Thoracic aorta (tissue), 2 donors: ENCODE results near the gene ZFAND3. TPM values are rescaled to one million over a fixed set of nuclear protein-coding genes. Genes with fewer than 3 reads are reported as not detected.

Experiments used
- ATAC-seq: fragments of 150-250 bp; one replicate; pipeline ENCODE4 v1.8.0; 2017; ENCODE audit warnings: low read depth; ENCODE audit not compliant: insufficient number of reproducible peaks, low FRiP score
- DNase-seq: peaks from one replicate; pipeline ENCODE4 v3.0.0-alpha.2; 2020; ENCODE audit warnings: low spot score
- H3K27ac ChIP-seq, 2 donors: fragments of 200-600 bp; sonication (generic); 1 replicate in 1 of 2; 2 replicates in 1 of 2; pipeline ENCODE4 v1.5.1; 2016; ENCODE audit warnings: mild to moderate bottlenecking in 2 of 2, moderate library complexity in 2 of 2
- H3K27me3 ChIP-seq: fragments of 200-600 bp; sonication (generic); replicated peaks from 2 replicates; pipeline ENCODE4 v1.6.0; 2016; ENCODE audit warnings: mild to moderate bottlenecking; ENCODE audit not compliant: insufficient read depth
- H3K36me3 ChIP-seq: fragments of 200-600 bp; sonication (generic); one replicate; pipeline ENCODE4 v1.5.1; 2016
- H3K4me1 ChIP-seq, 2 donors: fragments of 200-600 bp; sonication (generic); 1 replicate in 1 of 2; 2 replicates in 1 of 2; pipeline versions ENCODE4 v1.5.1 to v1.6.0; 2016; ENCODE audit warnings: low read depth in 2 of 2, mild to moderate bottlenecking in 1 of 2; ENCODE audit not compliant: control insufficient read depth in 1 of 2
- H3K4me3 ChIP-seq: fragments of 200-600 bp; sonication (generic); 2 replicates; pipeline ENCODE4 v1.5.1; 2016; ENCODE audit warnings: mild to moderate bottlenecking
- H3K9me3 ChIP-seq: fragments of 200-600 bp; sonication (generic); 2 replicates; pipeline ENCODE4 v1.5.1; 2016
- CTCF ChIP-seq: fragments of 200-600 bp; sonication (generic); IDR thresholded peaks from one replicate; pipeline ENCODE4 v1.5.1; 2019; ENCODE audit warnings: antibody characterized with exemption
- total RNA-seq, 2 donors: library from RNA; depleted of rRNA; stranded (reverse); fragments of >200 nt; gene quantifications; one replicate each; pipeline versions ENCODE4 v1.1.0 to v1.2.3, GENCODE V29; 2016

The ZFAND3 gene
- total RNA-seq, 2 donors from 2014 or later = 45.4 to 56.2 TPM

- peaks cover 10 to 12% of the 10 kb centered on the region in 2 donors for H3K4me1 ChIP-seq
- no peaks in the 10 kb centered on the region for H3K9me3 ChIP-seq
- H3K27ac ChIP-seq = no peak overlapping the region
- no peak for DNase-seq
- no peak for TF ChIP-seq CTCF
- no peaks in the 10 kb centered on the region for H3K27me3 ChIP-seq
- H3K36me3 ChIP-seq = no peaks in the 10 kb centered on the region
- ATAC-seq = no peak
- no peak overlapping the region for H3K4me3 ChIP-seq
Measured at GRCh38 chr6:37894585-37894984, 75.1 kb downstream of the ZFAND3 start.

GRCh38 chr6:37897321-37897720, 77.8 kb downstream of the ZFAND3 start:
- Histone ChIP-seq H3K4me1 (peaks cover 6 to 8% of the 10 kb centered on the region in 2 donors), H3K27ac (no peak overlapping the region), H3K36me3 (no peaks in the 10 kb centered on the region), H3K27me3 (no peaks in the 10 kb centered on the region), H3K4me3 (no peak overlapping the region), H3K9me3 (no peaks in the 10 kb centered on the region)
- no peak for TF ChIP-seq CTCF
- no peak for DNase-seq
- ATAC-seq = no peak

- Histone ChIP-seq H3K9me3 (no peaks in the 10 kb centered on the region), H3K27me3 (no peaks in the 10 kb centered on the region), H3K27ac (no peak overlapping the region), H3K4me1 (peaks cover 6 to 8% of the 10 kb centered on the region in 2 donors), H3K36me3 (no peaks in the 10 kb centered on the region), H3K4me3 (no peak overlapping the region)
- DNase-seq (no peak), ATAC-seq (no peak)
- no peak for TF ChIP-seq CTCF
Measured at GRCh38 chr6:37897818-37898515, 78.4 kb downstream of the ZFAND3 start.

GRCh38 chr6:37903351-37904340, 84.1 kb downstream of the ZFAND3 start:
- Histone ChIP-seq H3K27ac (no peak overlapping the region), H3K27me3 (no peaks in the 10 kb centered on the region), H3K4me1 (peaks cover 19 to 21% of the 10 kb centered on the region in 2 donors), H3K36me3 (no peaks in the 10 kb centered on the region), H3K9me3 (no peaks in the 10 kb centered on the region), H3K4me3 (no peak overlapping the region)
- no peak for TF ChIP-seq CTCF
- ATAC-seq = no peak
- DNase-seq = no peak

GRCh38 chr6:37904590-37904989, 85.1 kb downstream of the ZFAND3 start:
- Histone ChIP-seq H3K27ac (no peak overlapping the region), H3K36me3 (no peaks in the 10 kb centered on the region), H3K4me3 (no peak overlapping the region), H3K27me3 (no peaks in the 10 kb centered on the region), H3K9me3 (no peaks in the 10 kb centered on the region), H3K4me1 (peaks cover 21 to 28% of the 10 kb centered on the region in 2 donors)
- DNase-seq (no peak), ATAC-seq (no peak)
- TF ChIP-seq CTCF = no peak
